ENCODE data around the gene GUCA2A.
"Not testable (repeated sequence)": the region's sequence is repeated elsewhere in the genome, so short reads cannot be mapped to it uniquely, and the experiment has no call there.

GUCA2A gene

GRCh38 chr1:42164551-42165420, at the start of gene GUCA2A:
Gene GUCA2A (minus strand): TSS chr1:42164745. CDS start chr1:42164712, 33 bp downstream.
- no peak for DNase-seq (ENCODE audit: low read depth)

- no peak for DNase-seq (ENCODE audit: low read depth)
Measured at GRCh38 chr1:42211224-42211623, 46.7 kb upstream of the GUCA2A start.

- DNase-seq (ENCODE audit: low read depth): no peak
Measured at GRCh38 chr1:42210421-42211133, 46.0 kb upstream of the GUCA2A start.

- DNase-seq (ENCODE audit: low read depth): no peak
Measured at GRCh38 chr1:42209526-42210251, 45.1 kb upstream of the GUCA2A start.

GRCh38 chr1:42206930-42207329, 42.4 kb upstream of the GUCA2A start:
- DNase-seq (ENCODE audit: low read depth): not testable (repeated sequence)

- DNase-seq (ENCODE audit: low read depth): no peak
Measured at GRCh38 chr1:42206164-42206563, 41.6 kb upstream of the GUCA2A start.

- no peak for DNase-seq (ENCODE audit: low read depth)
Measured at GRCh38 chr1:42201986-42202385, 37.4 kb upstream of the GUCA2A start.

GRCh38 chr1:42198251-42198650, 33.7 kb upstream of the GUCA2A start:
- no peak for DNase-seq (ENCODE audit: low read depth)

GRCh38 chr1:42195841-42196240, 31.3 kb upstream of the GUCA2A start:
- DNase-seq (ENCODE audit: low read depth): no peak

- DNase-seq (ENCODE audit: low read depth): no peak
Measured at GRCh38 chr1:42192106-42192505, 27.6 kb upstream of the GUCA2A start.

GRCh38 chr1:42191319-42191718, 26.8 kb upstream of the GUCA2A start:
- no peak for DNase-seq (ENCODE audit: low read depth)

GRCh38 chr1:42189931-42190853, 25.6 kb upstream of the GUCA2A start:
- DNase-seq (ENCODE audit: low read depth): no peak

- no peak for DNase-seq (ENCODE audit: low read depth)
Measured at GRCh38 chr1:42186152-42186551, 21.6 kb upstream of the GUCA2A start.

- no peak for DNase-seq (ENCODE audit: low read depth)
Measured at GRCh38 chr1:42184616-42185015, 20.1 kb upstream of the GUCA2A start.

GRCh38 chr1:42183957-42184268, 19.4 kb upstream of the GUCA2A start:
- DNase-seq (ENCODE audit: low read depth): no peak

- no peak for DNase-seq (ENCODE audit: low read depth)
Measured at GRCh38 chr1:42183210-42183956, 18.8 kb upstream of the GUCA2A start.

GRCh38 chr1:42181687-42182086, 17.1 kb upstream of the GUCA2A start:
- no peak for DNase-seq (ENCODE audit: low read depth)

- DNase-seq (ENCODE audit: low read depth): no peak
Measured at GRCh38 chr1:42179900-42180329, 15.4 kb upstream of the GUCA2A start.

- DNase-seq (ENCODE audit: low read depth): no peak
Measured at GRCh38 chr1:42179275-42179674, 14.7 kb upstream of the GUCA2A start.

GRCh38 chr1:42178249-42178648, 13.7 kb upstream of the GUCA2A start:
- DNase-seq (ENCODE audit: low read depth): no peak

GRCh38 chr1:42177541-42177981, 13.0 kb upstream of the GUCA2A start:
- no peak for DNase-seq (ENCODE audit: low read depth)
